MM.1S (cell line): Measurements from ENCODE around the gene CSNK1D.

Experiments
- EZH2 ChIP-seq: fragments of 300-600 bp; sonication (generic); optimal IDR thresholded peaks from 2 replicates; pipeline ENCODE3; 2017; ENCODE audit warnings: low read depth, mild to moderate bottlenecking, antibody characterized with exemption, low read length, mixed read lengths
- EZH2phosphoT487 ChIP-seq: fragments of 300-600 bp; sonication (generic); IDR thresholded peaks from 2 replicates; pipeline ENCODE4 v1.6.1; 2018; ENCODE audit warnings: antibody characterized with exemption, low read length
- TF ChIP-seq, protein P1 (sequence below): fragments of 300-600 bp; sonication (generic); IDR thresholded peaks from 2 replicates; pipeline ENCODE4 v1.5.1; 2016; ENCODE audit warnings: antibody characterized with exemption, low read length, mixed read lengths

DNA sequence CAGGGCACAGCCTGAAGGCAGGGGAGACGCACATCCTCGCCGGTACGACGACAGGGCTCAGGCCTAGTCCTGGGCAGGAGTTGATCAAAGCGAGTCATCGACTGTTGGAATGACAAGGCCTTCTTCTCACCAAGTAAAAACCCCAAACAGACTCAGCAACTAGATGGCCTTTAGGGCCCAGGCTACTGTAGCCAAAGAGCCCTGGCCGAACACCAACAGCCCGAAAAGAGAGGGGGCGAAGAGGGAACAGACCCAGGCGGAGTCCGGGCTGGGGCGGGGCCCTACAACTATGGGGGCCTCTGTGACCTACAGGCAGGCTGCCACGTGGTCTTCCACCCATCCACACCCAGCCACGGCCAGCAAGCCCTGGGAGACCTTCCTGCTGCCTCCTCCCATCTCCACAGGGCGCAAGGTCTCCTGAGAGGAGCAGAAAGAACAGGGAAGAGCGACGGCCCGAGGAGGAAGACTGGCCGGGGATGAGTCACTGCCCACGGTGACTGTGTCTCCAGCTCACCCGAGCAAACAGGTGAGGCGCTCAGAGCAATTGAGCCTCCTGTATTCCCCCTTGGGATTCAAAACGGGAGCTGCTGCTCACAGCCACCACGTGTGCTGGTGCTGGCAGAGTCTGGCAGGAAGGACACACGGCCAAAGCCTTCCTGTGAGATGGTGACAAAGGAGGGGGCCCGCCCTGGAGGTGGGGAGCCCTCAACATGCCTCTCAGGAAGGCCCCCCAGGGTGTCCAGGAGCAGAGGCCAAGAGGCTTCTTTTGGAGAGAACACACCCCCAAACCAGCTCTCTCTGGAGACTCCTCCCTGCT lies 26.9 kb downstream of the CSNK1D start:
- TF ChIP-seq, protein P1, sequence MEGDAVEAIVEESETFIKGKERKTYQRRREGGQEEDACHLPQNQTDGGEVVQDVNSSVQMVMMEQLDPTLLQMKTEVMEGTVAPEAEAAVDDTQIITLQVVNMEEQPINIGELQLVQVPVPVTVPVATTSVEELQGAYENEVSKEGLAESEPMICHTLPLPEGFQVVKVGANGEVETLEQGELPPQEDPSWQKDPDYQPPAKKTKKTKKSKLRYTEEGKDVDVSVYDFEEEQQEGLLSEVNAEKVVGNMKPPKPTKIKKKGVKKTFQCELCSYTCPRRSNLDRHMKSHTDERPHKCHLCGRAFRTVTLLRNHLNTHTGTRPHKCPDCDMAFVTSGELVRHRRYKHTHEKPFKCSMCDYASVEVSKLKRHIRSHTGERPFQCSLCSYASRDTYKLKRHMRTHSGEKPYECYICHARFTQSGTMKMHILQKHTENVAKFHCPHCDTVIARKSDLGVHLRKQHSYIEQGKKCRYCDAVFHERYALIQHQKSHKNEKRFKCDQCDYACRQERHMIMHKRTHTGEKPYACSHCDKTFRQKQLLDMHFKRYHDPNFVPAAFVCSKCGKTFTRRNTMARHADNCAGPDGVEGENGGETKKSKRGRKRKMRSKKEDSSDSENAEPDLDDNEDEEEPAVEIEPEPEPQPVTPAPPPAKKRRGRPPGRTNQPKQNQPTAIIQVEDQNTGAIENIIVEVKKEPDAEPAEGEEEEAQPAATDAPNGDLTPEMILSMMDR = no peak
- TF ChIP-seq EZH2 (no peak), EZH2phosphoT487 (no peak)
